Urinary bladder (tissue), 4 donors: ENCODE measurements around the gene SGSH. TPM values are rescaled to one million over a fixed set of nuclear protein-coding genes. Genes with fewer than 3 reads are reported as not detected.
A peak's percentile ranks its signal among the peaks of the same experiment; 100 is the strongest.

ENCODE experiments used
- DNase-seq: peaks from one replicate; pipeline ENCODE4 v3.0.0-alpha.2; 2015; ENCODE audit errors: extremely low spot score
- H3K27ac ChIP-seq: one replicate; pipeline ENCODE4 v1.5.1; 2013; ENCODE audit warnings: low read depth, mild to moderate bottlenecking, moderate library complexity
- H3K36me3 ChIP-seq: one replicate; pipeline ENCODE4 v1.6.1; 2013; ENCODE audit warnings: mild to moderate bottlenecking, moderate library complexity; ENCODE audit not compliant: insufficient read depth
- H3K4me1 ChIP-seq: one replicate; pipeline ENCODE4 v1.6.1; 2013; ENCODE audit warnings: mild to moderate bottlenecking, moderate library complexity; ENCODE audit not compliant: insufficient read depth
- H3K4me3 ChIP-seq: one replicate; pipeline ENCODE4 v1.5.1; 2013; ENCODE audit warnings: low read depth, low read length
- WGBS: extraction: QIAGEN DNeasy Blood & Tissue Kit; methylation state at CpG from one replicate; pipeline ENCODE4 v1.1.7; 2013; 5-methylcytosine and 5-hydroxymethylcytosine counted together
- polyA plus RNA-seq: library from polyadenylated mRNA; stranded (reverse); fragments of 200-250 nt; gene quantifications from one replicate; pipeline ENCODE4 v1.2.3, GENCODE V29; 2013
- total RNA-seq: library from RNA; depleted of rRNA; stranded (reverse); fragments of >200 nt; gene quantifications from one replicate; pipeline ENCODE4 v1.2.3, GENCODE V29; 2014
- donor health status: healthy with polysubstance abuse.
- donor health status: healthy.

SGSH gene
- total and polyA plus RNA-seq, 2 donors: 8.4 to 30.6 TPM

GRCh38 chr17:80187515-80187941 lies 32.6 kb downstream of the SGSH start:
- H3K36me3 ChIP-seq: no peaks in the 10 kb centered on the region
- no peak for DNase-seq
- WGBS: 40% methylated on average over 18 of the region's 18 CpGs
- no peaks in the 10 kb centered on the region for H3K4me1 ChIP-seq
- H3K4me3 ChIP-seq: peak overlapping the region; percentile 19
- H3K27ac ChIP-seq: no peak overlapping the region

- no peak for DNase-seq
- 71% methylated on average over 16 of the region's 16 CpGs for WGBS
- H3K36me3 ChIP-seq: no peaks in the 10 kb centered on the region
- H3K27ac ChIP-seq: no peak overlapping the region
- H3K4me1 ChIP-seq: no peaks in the 10 kb centered on the region
- peak overlapping the region; percentile 19 for H3K4me3 ChIP-seq
These were observed 33.0 kb downstream of the SGSH start for GRCh38 chr17:80187090-80187489.

- Histone ChIP-seq H3K27ac (no peak overlapping the region), H3K36me3 (peaks cover 2% of the 10 kb centered on the region), H3K4me3 (no peak overlapping the region), H3K4me1 (no peaks in the 10 kb centered on the region)
- 87% methylated on average over 9 of the region's 9 CpGs for WGBS
- no peak for DNase-seq
These were observed 34.2 kb downstream of the SGSH start for GRCh38 chr17:80185968-80186367.

GRCh38 chr17:80184423-80184714 lies 35.8 kb downstream of the SGSH start:
- DNase-seq: no peak
- 71% methylated on average over 10 of the region's 10 CpGs for WGBS
- Histone ChIP-seq H3K4me1 (no peaks in the 10 kb centered on the region), H3K4me3 (no peak overlapping the region), H3K36me3 (peaks cover 2% of the 10 kb centered on the region), H3K27ac (no peak overlapping the region)

GRCh38 chr17:80183581-80184422 lies 36.3 kb downstream of the SGSH start:
- Histone ChIP-seq H3K4me3 (no peak overlapping the region), H3K36me3 (peaks cover 2% of the 10 kb centered on the region), H3K27ac (no peak overlapping the region), H3K4me1 (no peaks in the 10 kb centered on the region)
- 82% methylated on average over 26 of the region's 26 CpGs for WGBS
- DNase-seq: no peak

- no peak overlapping the region for H3K27ac ChIP-seq
- no peaks in the 10 kb centered on the region for H3K4me1 ChIP-seq
- no peak overlapping the region for H3K4me3 ChIP-seq
- DNase-seq: no peak
- H3K36me3 ChIP-seq: peaks cover 2% of the 10 kb centered on the region
- 95% methylated on average over 12 of the region's 12 CpGs for WGBS
These were observed 37.3 kb downstream of the SGSH start for GRCh38 chr17:80182845-80183223.

GRCh38 chr17:80182118-80182844 lies 37.9 kb downstream of the SGSH start:
- Histone ChIP-seq H3K36me3 (peaks cover 2% of the 10 kb centered on the region), H3K4me1 (no peaks in the 10 kb centered on the region), H3K4me3 (no peak overlapping the region), H3K27ac (no peak overlapping the region)
- WGBS: 86% methylated on average over 30 of the region's 30 CpGs
- DNase-seq: no peak

GRCh38 chr17:80181431-80181830 lies 38.7 kb downstream of the SGSH start:
- WGBS: 88% methylated on average over 17 of the region's 17 CpGs

GRCh38 chr17:80180192-80180591 lies 39.9 kb downstream of the SGSH start:
- no peak for DNase-seq
- H3K27ac ChIP-seq: no peak overlapping the region
- no peaks in the 10 kb centered on the region for H3K4me1 ChIP-seq
- WGBS: 87% methylated on average over 14 of the region's 14 CpGs
- H3K36me3 ChIP-seq: peaks cover 2% of the 10 kb centered on the region
- no peak overlapping the region for H3K4me3 ChIP-seq

More at GRCh38 chr17:80181431-80181830, 38.7 kb downstream of the SGSH start:
- no peak overlapping the region for H3K27ac ChIP-seq
- H3K36me3 ChIP-seq: peaks cover 2% of the 10 kb centered on the region
- H3K4me1 ChIP-seq: no peaks in the 10 kb centered on the region
- no peak overlapping the region for H3K4me3 ChIP-seq
- DNase-seq: no peak

- 85% methylated on average over 21 of the region's 21 CpGs for WGBS
- H3K4me1 ChIP-seq: no peaks in the 10 kb centered on the region
- no peak for DNase-seq
- H3K4me3 ChIP-seq: no peak overlapping the region
- no peak overlapping the region for H3K27ac ChIP-seq
- H3K36me3 ChIP-seq: peaks cover 2% of the 10 kb centered on the region
These were observed 42.0 kb downstream of the SGSH start for GRCh38 chr17:80177986-80178595.

- H3K4me3 ChIP-seq: no peak overlapping the region
- no peak overlapping the region for H3K27ac ChIP-seq
- 94% methylated on average over 11 of the region's 11 CpGs for WGBS
- no peaks in the 10 kb centered on the region for H3K4me1 ChIP-seq
- no peak for DNase-seq
- peaks cover 2% of the 10 kb centered on the region for H3K36me3 ChIP-seq
These were observed 43.4 kb downstream of the SGSH start for GRCh38 chr17:80176757-80177156.

GRCh38 chr17:80173916-80174315 lies 46.2 kb downstream of the SGSH start:
- Histone ChIP-seq H3K36me3 (no peaks in the 10 kb centered on the region), H3K4me1 (no peaks in the 10 kb centered on the region), H3K27ac (no peak overlapping the region), H3K4me3 (no peak overlapping the region)
- WGBS: 95% methylated on average over 6 of the region's 6 CpGs
- DNase-seq: no peak

GRCh38 chr17:80173126-80173525 lies 47.0 kb downstream of the SGSH start:
- no peaks in the 10 kb centered on the region for H3K36me3 ChIP-seq
- no peak overlapping the region for H3K4me3 ChIP-seq
- 77% methylated on average over 12 of the region's 12 CpGs for WGBS
- DNase-seq: no peak
- H3K27ac ChIP-seq: no peak overlapping the region
- no peaks in the 10 kb centered on the region for H3K4me1 ChIP-seq

GRCh38 chr17:80171681-80172080 lies 48.5 kb downstream of the SGSH start:
- Histone ChIP-seq H3K27ac (no peak overlapping the region), H3K4me3 (no peak overlapping the region), H3K4me1 (no peaks in the 10 kb centered on the region), H3K36me3 (no peaks in the 10 kb centered on the region)
- WGBS: 87% methylated on average over 7 of the region's 7 CpGs
- no peak for DNase-seq
